HL-60 (cell line): ENCODE results near the gene EFHC1.

ENCODE experiments used
- DNase-seq, 2 experiments: peaks; one replicate each; pipeline ENCODE4 v3.0.0-alpha.2; 2010 to 2020; ENCODE audit warnings: low read depth in 1 of 2, low spot score in 1 of 2
- H3K27ac ChIP-seq: fragments of 250-450 bp; sonication (Bioruptor Pico); replicated peaks from 2 replicates; pipeline ENCODE4 v1.5.1; 2020; ENCODE audit warnings: mild to moderate bottlenecking, moderate library complexity
- H3K27me3 ChIP-seq: fragments of 250-450 bp; sonication (Bioruptor Pico); 2 replicates; pipeline ENCODE4 v1.5.1; 2021; ENCODE audit warnings: mild to moderate bottlenecking, moderate library complexity; ENCODE audit not compliant: insufficient read depth, poor library complexity, severe bottlenecking
- H3K4me3 ChIP-seq: replicated peaks from 2 replicates; pipeline ENCODE4 v1.5.1; 2011; ENCODE audit warnings: mild to moderate bottlenecking, control low read depth, low read length; ENCODE audit not compliant: insufficient read depth
- GABPA ChIP-seq: IDR thresholded peaks from 2 replicates; pipeline ENCODE4 v1.6.1; 2012; ENCODE audit warnings: low read depth
- POLR2AphosphoS5 ChIP-seq: IDR thresholded peaks from 2 replicates; pipeline ENCODE4 v1.6.1; 2012; ENCODE audit warnings: low read depth
- SPI1 ChIP-seq: IDR thresholded peaks from 2 replicates; pipeline ENCODE4 v1.6.1; 2012; ENCODE audit warnings: low read depth, mild to moderate bottlenecking, borderline replicate concordance
- TF ChIP-seq, protein P1 (sequence below): IDR thresholded peaks from one replicate; pipeline ENCODE4 v1.5.1; 2011; ENCODE audit warnings: low read length, control low read depth, inconsistent platforms; ENCODE audit not compliant: insufficient read depth
- TF ChIP-seq, protein P2 (sequence below): IDR thresholded peaks from 2 replicates; pipeline ENCODE4 v1.6.1; 2012; ENCODE audit warnings: low read depth; ENCODE audit not compliant: insufficient replicate concordance

Gene EFHC1

DNA sequence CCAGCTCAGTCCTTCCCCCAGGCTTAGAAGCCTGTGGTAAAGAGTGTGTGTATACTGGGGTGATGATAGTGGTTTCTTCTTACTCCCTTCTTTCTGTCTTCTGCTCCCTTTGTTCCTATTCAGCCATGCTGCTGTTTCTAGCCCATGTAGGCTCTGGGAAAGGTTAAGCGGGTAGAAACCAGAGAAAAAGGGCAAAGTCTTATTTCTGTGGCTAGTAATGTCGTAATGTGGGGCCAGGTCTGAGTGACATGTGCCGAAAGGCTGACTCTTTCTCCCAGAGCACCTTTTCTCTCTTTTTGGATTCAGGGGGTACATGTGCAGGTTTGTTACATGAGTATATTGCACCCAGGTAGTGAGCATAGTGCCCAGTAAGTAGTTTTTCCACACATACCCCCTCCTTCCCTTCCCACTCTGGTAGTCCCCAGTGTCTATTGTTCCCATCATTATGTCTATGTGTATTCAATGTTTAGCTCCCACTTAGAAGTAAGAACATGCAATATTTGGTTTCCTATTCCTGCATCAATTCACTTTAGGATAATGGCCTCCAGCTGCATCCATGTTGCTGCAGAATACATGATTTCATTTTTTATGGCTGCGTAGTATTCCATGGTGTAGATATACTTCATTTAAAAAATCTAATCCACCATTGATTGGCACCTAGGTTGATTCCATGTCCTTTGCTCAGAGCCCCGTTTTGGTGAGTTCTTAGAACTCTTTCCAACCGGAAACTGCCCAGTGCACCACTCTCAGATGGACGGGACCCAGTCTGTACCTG lies 74.3 kb downstream of the EFHC1 start:
- no peak overlapping the region for H3K27ac ChIP-seq
- no peak overlapping the region for H3K4me3 ChIP-seq
- DNase-seq: no peak
- TF ChIP-seq, protein P1, sequence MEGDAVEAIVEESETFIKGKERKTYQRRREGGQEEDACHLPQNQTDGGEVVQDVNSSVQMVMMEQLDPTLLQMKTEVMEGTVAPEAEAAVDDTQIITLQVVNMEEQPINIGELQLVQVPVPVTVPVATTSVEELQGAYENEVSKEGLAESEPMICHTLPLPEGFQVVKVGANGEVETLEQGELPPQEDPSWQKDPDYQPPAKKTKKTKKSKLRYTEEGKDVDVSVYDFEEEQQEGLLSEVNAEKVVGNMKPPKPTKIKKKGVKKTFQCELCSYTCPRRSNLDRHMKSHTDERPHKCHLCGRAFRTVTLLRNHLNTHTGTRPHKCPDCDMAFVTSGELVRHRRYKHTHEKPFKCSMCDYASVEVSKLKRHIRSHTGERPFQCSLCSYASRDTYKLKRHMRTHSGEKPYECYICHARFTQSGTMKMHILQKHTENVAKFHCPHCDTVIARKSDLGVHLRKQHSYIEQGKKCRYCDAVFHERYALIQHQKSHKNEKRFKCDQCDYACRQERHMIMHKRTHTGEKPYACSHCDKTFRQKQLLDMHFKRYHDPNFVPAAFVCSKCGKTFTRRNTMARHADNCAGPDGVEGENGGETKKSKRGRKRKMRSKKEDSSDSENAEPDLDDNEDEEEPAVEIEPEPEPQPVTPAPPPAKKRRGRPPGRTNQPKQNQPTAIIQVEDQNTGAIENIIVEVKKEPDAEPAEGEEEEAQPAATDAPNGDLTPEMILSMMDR: no peak
- TF ChIP-seq POLR2AphosphoS5 (no peak), GABPA (no peak), SPI1 (no peak)
- TF ChIP-seq, protein P2, sequence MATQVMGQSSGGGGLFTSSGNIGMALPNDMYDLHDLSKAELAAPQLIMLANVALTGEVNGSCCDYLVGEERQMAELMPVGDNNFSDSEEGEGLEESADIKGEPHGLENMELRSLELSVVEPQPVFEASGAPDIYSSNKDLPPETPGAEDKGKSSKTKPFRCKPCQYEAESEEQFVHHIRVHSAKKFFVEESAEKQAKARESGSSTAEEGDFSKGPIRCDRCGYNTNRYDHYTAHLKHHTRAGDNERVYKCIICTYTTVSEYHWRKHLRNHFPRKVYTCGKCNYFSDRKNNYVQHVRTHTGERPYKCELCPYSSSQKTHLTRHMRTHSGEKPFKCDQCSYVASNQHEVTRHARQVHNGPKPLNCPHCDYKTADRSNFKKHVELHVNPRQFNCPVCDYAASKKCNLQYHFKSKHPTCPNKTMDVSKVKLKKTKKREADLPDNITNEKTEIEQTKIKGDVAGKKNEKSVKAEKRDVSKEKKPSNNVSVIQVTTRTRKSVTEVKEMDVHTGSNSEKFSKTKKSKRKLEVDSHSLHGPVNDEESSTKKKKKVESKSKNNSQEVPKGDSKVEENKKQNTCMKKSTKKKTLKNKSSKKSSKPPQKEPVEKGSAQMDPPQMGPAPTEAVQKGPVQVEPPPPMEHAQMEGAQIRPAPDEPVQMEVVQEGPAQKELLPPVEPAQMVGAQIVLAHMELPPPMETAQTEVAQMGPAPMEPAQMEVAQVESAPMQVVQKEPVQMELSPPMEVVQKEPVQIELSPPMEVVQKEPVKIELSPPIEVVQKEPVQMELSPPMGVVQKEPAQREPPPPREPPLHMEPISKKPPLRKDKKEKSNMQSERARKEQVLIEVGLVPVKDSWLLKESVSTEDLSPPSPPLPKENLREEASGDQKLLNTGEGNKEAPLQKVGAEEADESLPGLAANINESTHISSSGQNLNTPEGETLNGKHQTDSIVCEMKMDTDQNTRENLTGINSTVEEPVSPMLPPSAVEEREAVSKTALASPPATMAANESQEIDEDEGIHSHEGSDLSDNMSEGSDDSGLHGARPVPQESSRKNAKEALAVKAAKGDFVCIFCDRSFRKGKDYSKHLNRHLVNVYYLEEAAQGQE: no peak
- no peaks in the 10 kb centered on the region for H3K27me3 ChIP-seq

DNA sequence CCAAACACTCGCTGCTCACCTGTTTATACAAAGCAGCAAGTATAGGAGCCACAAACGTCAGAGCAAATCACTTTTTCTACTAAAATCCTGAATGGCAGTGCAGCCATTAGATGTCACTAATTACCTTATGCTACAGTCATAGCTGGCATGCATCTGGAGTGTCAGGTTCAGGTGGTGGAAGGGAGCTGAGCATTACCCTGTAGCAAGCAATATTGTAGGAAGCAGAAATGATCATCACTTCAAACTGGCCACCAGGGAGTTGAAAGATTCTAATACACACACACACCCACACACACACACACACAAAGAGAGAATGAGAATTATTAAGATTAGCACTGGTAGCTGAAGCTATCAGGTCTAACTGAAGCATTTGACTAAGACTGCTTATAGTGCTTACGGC lies 75.8 kb downstream of the EFHC1 start:
- DNase-seq: no peak
- no peak overlapping the region for H3K4me3 ChIP-seq
- TF ChIP-seq, protein P2: no peak
- TF ChIP-seq POLR2AphosphoS5: no peak
- TF ChIP-seq, protein P1: no peak
- no peak for TF ChIP-seq GABPA
- no peak for TF ChIP-seq SPI1
- no peak overlapping the region for H3K27ac ChIP-seq
- H3K27me3 ChIP-seq: no peaks in the 10 kb centered on the region

DNA sequence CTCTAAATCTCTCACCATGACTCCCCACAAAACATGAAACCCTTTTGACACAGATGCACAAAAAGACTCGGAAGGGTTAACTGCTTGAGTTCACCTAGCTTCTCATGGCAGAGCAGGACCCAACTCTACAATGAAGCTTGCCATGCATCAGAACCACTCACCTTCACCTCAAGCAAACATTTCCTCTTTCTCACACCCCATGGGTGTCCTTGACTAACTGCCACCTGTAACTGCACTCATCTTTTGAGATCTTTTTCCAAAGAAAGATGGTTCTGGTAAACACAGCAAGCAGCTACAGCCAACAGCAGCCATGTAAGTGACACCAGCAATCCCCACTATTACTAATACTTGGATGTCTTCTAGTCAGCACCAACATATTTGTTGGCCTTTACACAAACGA lies 76.5 kb downstream of the EFHC1 start:
- H3K27ac ChIP-seq: no peak overlapping the region
- no peaks in the 10 kb centered on the region for H3K27me3 ChIP-seq
- no peak overlapping the region for H3K4me3 ChIP-seq
- no peak for DNase-seq
- TF ChIP-seq POLR2AphosphoS5: no peak
- TF ChIP-seq, protein P2: no peak
- TF ChIP-seq GABPA: no peak
- TF ChIP-seq, protein P1: no peak
- TF ChIP-seq SPI1: no peak
